Erythroblast (primary cell): ENCODE results near the gene E2F1.

Experiments used
- GATA1 ChIP-seq: IDR thresholded peaks from 2 replicates; pipeline ENCODE4 v1.6.1; 2011; ENCODE audit warnings: low read depth, mild to moderate bottlenecking, control low read depth, low read length, moderate library complexity
- POLR2A ChIP-seq: IDR thresholded peaks from 2 replicates; pipeline ENCODE4 v1.6.1; 2011; ENCODE audit warnings: mild to moderate bottlenecking, low read length

DNA sequence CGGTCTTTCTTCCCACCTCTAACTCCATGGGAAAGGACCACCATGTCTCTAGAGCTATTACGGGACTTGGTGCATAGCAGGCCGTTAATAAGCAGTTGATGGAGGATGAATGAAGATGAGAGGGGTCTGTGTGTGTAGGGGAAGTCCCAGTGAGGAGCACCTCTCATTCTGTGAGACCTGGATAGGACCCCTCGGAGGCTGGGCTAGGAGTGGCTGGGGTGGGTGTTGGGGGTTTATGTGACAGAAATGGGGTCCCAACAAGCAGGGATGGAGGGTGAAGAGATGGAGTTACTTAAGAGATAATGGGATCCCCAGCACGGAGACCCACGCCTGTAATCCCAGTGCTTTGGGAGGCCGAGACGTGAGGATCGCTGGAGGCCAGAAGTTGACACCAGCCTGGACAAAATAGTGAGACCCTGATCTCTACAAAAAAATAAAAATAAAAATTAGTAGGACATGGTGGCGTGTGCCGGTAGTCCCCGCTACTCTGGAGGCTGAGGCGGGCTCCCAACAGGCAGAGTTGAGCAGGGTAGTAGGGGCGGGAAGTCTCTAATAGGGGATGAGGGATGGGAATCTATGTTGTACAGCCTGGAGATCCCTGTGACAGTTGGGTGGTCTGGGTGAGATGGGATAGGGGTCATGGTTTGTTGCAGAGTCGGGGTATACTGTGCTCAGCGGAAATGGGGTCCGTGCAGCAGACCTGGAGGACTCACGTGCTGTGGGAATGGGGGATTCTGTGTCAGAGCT is 44.9 kb upstream of the E2F1 start:
- TF ChIP-seq POLR2A (no peak), GATA1 (no peak)
